Natural killer cell (primary cell): ENCODE data around the gene GXYLT1. TPM values are rescaled to one million over a fixed set of nuclear protein-coding genes. Genes with fewer than 3 reads are reported as not detected.

Source experiments
- ATAC-seq, 3 donors: fragments of 150-1000 bp in 2 of 3; fragments of 200-7000 bp in 1 of 3; cut with Tn5 transposase; 1 replicate in 1 of 3; 2 replicates in 2 of 3; pipeline ENCODE4 v1.10.0; 2021; ENCODE audit warnings: mild to moderate bottlenecking in 2 of 3, moderate library complexity in 2 of 3
- DNase-seq, 2 donors: peaks; one replicate each; pipeline versions ENCODE4 v3.0.0 to v3.0.0-alpha.2; 2013 to 2021; ENCODE audit warnings: mixed read lengths in 1 of 2
- H3K27ac ChIP-seq: one replicate; pipeline ENCODE4 v1.5.1; 2013; ENCODE audit warnings: mild to moderate bottlenecking, low read length
- H3K27me3 ChIP-seq: one replicate; pipeline ENCODE4 v1.6.1; 2013; ENCODE audit warnings: low read length; ENCODE audit not compliant: control insufficient read depth, insufficient read depth
- H3K36me3 ChIP-seq: one replicate; pipeline ENCODE4 v1.6.1; 2013; ENCODE audit warnings: low read length; ENCODE audit not compliant: control insufficient read depth, insufficient read depth
- H3K4me1 ChIP-seq: one replicate; pipeline ENCODE4 v1.6.1; 2013; ENCODE audit warnings: low read length; ENCODE audit not compliant: control insufficient read depth, insufficient read depth
- H3K4me3 ChIP-seq: one replicate; pipeline ENCODE4 v1.5.1; 2013; ENCODE audit warnings: low read length
- H3K9me3 ChIP-seq: one replicate; pipeline ENCODE4 v1.6.1; 2013; ENCODE audit warnings: low read length; ENCODE audit not compliant: control insufficient read depth, insufficient read depth
- H3K27ac Mint-ChIP-seq, 2 donors: one replicate each; pipeline ENCODE4 v1.8.0; 2022; ENCODE audit warnings: mild to moderate bottlenecking in 2 of 2, mixed read lengths in 2 of 2, moderate library complexity in 1 of 2
- H3K27me3 Mint-ChIP-seq, 2 donors: one replicate each; pipeline ENCODE4 v1.8.0; 2022; ENCODE audit warnings: low read depth in 2 of 2, mixed read lengths in 2 of 2
- H3K36me3 Mint-ChIP-seq: one replicate; pipeline ENCODE4 v1.8.0; 2022; ENCODE audit warnings: mixed read lengths
- H3K4me1 Mint-ChIP-seq, 2 donors: one replicate each; pipeline ENCODE4 v1.8.0; 2022; ENCODE audit warnings: mixed read lengths in 2 of 2
- H3K4me3 Mint-ChIP-seq: one replicate; pipeline ENCODE4 v1.8.0; 2022; ENCODE audit warnings: mild to moderate bottlenecking, moderate library complexity, mixed read lengths
- H3K9me3 Mint-ChIP-seq, 2 donors: one replicate each; pipeline ENCODE4 v1.8.0; 2022; ENCODE audit warnings: mixed read lengths in 2 of 2
- WGBS: methylation state at CpG from one replicate; pipeline ENCODE4 v1.1.7; 2013; ENCODE audit warnings: missing lambda C conversion rate; ENCODE audit not compliant: insufficient coverage; 5-methylcytosine and 5-hydroxymethylcytosine counted together
- intact Hi-C: fragments of 100-400 bp; cut with micrococcal nuclease; formaldehyde crosslinking; loops from one replicate; pipeline ENCODE4 v1.14.2; 2022
- total RNA-seq, 4 donors: library from RNA; stranded (reverse); fragments of 120-200 nt in 1 of 4; gene quantifications; one replicate each; pipeline versions ENCODE4 v1.2.3 to v1.2.4, GENCODE V29; 2013 to 2022
- TF ChIP-seq, protein P1 (sequence below): fragments of 200-600 bp; IDR thresholded peaks from one replicate; pipeline ENCODE4 v1.8.0; 2022; ENCODE audit warnings: antibody characterized with exemption

GXYLT1 gene
- total RNA-seq, 3 donors from 2014 or later (not counting 1 experiment from before 2014, with no cell fraction given) = 12.3 to 13.0 (median 12.7) TPM

DNA sequence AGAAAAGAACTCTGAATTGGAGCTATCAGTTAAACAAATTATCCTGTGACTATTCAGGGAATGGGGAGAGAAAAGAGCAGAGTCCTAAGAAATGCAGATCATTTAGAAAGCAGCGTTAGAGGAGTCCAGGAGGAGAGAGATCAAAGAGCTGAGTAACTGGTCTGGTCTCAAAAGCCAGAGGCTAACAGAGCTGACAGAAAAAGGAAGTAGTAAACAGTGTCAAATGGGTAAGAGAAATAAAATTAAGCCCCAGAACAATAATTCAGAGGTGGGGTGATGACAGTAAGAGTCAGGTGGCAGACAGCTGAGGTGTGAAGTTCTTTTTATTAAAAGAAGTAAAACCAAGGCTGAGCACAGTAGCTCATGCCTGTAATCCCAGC, 19.3 kb downstream of the GXYLT1 start:
- H3K9me3 Mint-ChIP-seq = no peaks in the 10 kb centered on the region
- Histone ChIP-seq H3K27ac (no peak overlapping the region), H3K9me3 (no peaks in the 10 kb centered on the region), H3K36me3 (no peaks in the 10 kb centered on the region), H3K4me1 (no peaks in the 10 kb centered on the region), H3K4me3 (no peak overlapping the region), H3K27me3 (no peaks in the 10 kb centered on the region)
- WGBS = 15% methylated on average over 1 of the region's 1 CpG
- peak; percentile 32 to 57 (median 57) for ATAC-seq
- DNase-seq = no peak
- peaks cover 4 to 19% of the 10 kb centered on the region in 2 donors for H3K4me1 Mint-ChIP-seq
- no peak overlapping the region for H3K27ac Mint-ChIP-seq
- no peak overlapping the region for H3K4me3 Mint-ChIP-seq
- TF ChIP-seq, protein P1, sequence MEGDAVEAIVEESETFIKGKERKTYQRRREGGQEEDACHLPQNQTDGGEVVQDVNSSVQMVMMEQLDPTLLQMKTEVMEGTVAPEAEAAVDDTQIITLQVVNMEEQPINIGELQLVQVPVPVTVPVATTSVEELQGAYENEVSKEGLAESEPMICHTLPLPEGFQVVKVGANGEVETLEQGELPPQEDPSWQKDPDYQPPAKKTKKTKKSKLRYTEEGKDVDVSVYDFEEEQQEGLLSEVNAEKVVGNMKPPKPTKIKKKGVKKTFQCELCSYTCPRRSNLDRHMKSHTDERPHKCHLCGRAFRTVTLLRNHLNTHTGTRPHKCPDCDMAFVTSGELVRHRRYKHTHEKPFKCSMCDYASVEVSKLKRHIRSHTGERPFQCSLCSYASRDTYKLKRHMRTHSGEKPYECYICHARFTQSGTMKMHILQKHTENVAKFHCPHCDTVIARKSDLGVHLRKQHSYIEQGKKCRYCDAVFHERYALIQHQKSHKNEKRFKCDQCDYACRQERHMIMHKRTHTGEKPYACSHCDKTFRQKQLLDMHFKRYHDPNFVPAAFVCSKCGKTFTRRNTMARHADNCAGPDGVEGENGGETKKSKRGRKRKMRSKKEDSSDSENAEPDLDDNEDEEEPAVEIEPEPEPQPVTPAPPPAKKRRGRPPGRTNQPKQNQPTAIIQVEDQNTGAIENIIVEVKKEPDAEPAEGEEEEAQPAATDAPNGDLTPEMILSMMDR = no peak
- H3K27me3 Mint-ChIP-seq = no peaks in the 10 kb centered on the region
- intact Hi-C loops = no loop called here
- no peaks in the 10 kb centered on the region for H3K36me3 Mint-ChIP-seq

DNA sequence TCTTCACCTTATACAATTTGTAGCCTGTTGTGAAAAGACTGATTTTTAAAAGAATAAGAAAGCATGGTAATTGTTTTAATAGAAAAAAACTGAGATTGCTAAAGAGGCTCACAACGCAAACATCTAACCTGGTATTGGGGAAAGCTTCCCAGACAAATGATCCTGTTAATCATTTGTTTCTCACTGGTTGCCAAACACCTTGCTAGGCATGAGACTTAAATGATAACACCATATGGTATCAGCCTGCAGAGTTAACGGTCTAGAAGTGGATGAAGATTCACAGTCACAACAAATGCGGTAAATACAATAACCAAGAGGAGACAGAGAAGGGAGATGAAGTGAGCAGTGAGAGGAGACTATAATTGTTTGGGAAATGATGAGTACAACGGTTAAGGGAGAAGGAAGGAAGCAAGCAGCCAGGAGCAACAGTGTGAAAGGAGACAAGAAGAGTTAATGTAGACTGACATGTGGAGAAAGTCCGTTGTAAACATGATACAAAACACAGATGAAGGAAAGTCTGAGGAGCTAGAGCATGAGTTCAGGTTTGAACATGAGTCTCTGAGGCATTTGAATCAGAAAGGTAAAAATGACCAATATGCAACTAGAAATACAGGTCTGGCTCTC, 19.8 kb downstream of the GXYLT1 start:
- Histone ChIP-seq H3K27me3 (no peaks in the 10 kb centered on the region), H3K9me3 (no peaks in the 10 kb centered on the region), H3K4me3 (no peak overlapping the region), H3K27ac (no peak overlapping the region), H3K36me3 (no peaks in the 10 kb centered on the region), H3K4me1 (no peaks in the 10 kb centered on the region)
- Mint-ChIP-seq H3K9me3 (no peaks in the 10 kb centered on the region), H3K4me1 (peaks cover 4 to 21% of the 10 kb centered on the region in 2 donors), H3K27me3 (no peaks in the 10 kb centered on the region), H3K4me3 (no peak overlapping the region), H3K36me3 (no peaks in the 10 kb centered on the region), H3K27ac (no peak overlapping the region)
- no peak for DNase-seq
- TF ChIP-seq, protein P1 = no peak
- intact Hi-C loops = no loop called here
- 58% methylated on average over 5 of the region's 5 CpGs for WGBS
- no peak for ATAC-seq

DNA sequence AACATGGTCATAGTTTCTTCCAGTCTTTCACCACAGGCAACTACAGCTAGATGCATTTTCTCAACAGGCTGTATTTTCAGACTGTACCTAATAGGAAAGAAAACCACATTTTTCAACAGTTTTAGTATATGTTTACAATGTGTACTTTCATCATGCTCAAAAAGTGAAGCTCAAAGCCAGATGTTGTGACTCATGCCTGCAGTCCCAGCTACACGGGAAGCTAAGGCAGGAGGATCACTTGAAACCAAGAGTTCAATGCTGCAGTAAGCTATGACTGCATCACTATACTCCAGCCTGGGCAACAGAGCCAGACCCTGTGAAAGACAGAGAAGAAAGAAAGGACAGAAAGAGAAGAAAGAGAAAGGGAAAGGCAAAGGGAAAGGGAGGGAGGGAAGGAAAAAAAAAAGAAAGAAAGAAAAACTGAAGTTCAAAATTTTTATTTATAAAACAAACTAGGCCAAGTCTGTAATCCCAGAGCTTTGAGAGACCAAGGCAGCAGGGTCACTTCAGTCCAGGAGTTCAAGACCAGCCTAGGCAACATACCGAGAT, 25.5 kb downstream of the GXYLT1 start:
- Mint-ChIP-seq H3K9me3 (peaks cover 2 to 3% of the 10 kb centered on the region in 2 donors), H3K27ac (peak overlapping the region; percentile 41 to 56), H3K36me3 (peaks cover 5% of the 10 kb centered on the region), H3K4me3 (no peak overlapping the region), H3K27me3 (no peaks in the 10 kb centered on the region), H3K4me1 (peaks cover 27 to 34% of the 10 kb centered on the region in 2 donors)
- ATAC-seq (no peak), DNase-seq (no peak)
- no peaks in the 10 kb centered on the region for H3K9me3 ChIP-seq
- no peak overlapping the region for H3K27ac ChIP-seq
- TF ChIP-seq, protein P1 = no peak
- peaks cover 8% of the 10 kb centered on the region for H3K36me3 ChIP-seq
- no peak overlapping the region for H3K4me3 ChIP-seq
- no peaks in the 10 kb centered on the region for H3K27me3 ChIP-seq
- intact Hi-C loops = no loop called here
- WGBS = 75% methylated on average over 2 of the region's 2 CpGs
- H3K4me1 ChIP-seq = no peaks in the 10 kb centered on the region
